Progenitor cell of endocrine pancreas (in vitro differentiated cells): ENCODE results near the gene RPE. TPM values are rescaled to one million over a fixed set of nuclear protein-coding genes. Genes with fewer than 3 reads are reported as not detected.

Experiments
- DNase-seq: peaks from one replicate; pipeline ENCODE4 v3.0.0; 2021; ENCODE audit warnings: low spot score; ENCODE audit not compliant: unreplicated experiment
- H3K27ac Mint-ChIP-seq: 2 replicates; pipeline ENCODE4 v1.8.0; 2021; ENCODE audit warnings: mild to moderate bottlenecking, moderate library complexity, mixed read lengths
- H3K27me3 Mint-ChIP-seq: 2 replicates; pipeline ENCODE4 v1.8.0; 2021; ENCODE audit warnings: mixed read lengths
- H3K36me3 Mint-ChIP-seq: 2 replicates; pipeline ENCODE4 v1.8.0; 2022; ENCODE audit warnings: mixed read lengths; ENCODE audit not compliant: insufficient read depth
- H3K4me1 Mint-ChIP-seq: 2 replicates; pipeline ENCODE4 v1.8.0; 2021; ENCODE audit warnings: low read depth, mixed read lengths
- H3K4me3 Mint-ChIP-seq: 2 replicates; pipeline ENCODE4 v1.8.0; 2021; ENCODE audit warnings: low read depth, mild to moderate bottlenecking, moderate library complexity, mixed read lengths
- H3K9me3 Mint-ChIP-seq: 2 replicates; pipeline ENCODE4 v1.8.0; 2021; ENCODE audit warnings: low read depth, mixed read lengths
- CTCF ChIP-seq: fragments of 200-600 bp; sonication (generic); IDR thresholded peaks from one replicate; pipeline ENCODE4 v1.5.0; 2021; ENCODE audit warnings: antibody characterized with exemption, mild to moderate bottlenecking; ENCODE audit not compliant: unreplicated experiment
- total RNA-seq: library from RNA; stranded (reverse); gene quantifications from 2 replicates; pipeline ENCODE4 v1.2.1, GENCODE V29; 2021

Gene RPE
- total RNA-seq, 1 donor from 2014 or later: 46.2 TPM

GRCh38 chr2:210009126-210009525 lies 6.7 kb downstream of the RPE start:
- peaks cover 16% of the 10 kb centered on the region for H3K36me3 Mint-ChIP-seq
- H3K27me3 Mint-ChIP-seq: no peaks in the 10 kb centered on the region
- no peak for DNase-seq
- H3K27ac Mint-ChIP-seq: no peak overlapping the region
- TF ChIP-seq CTCF: no peak
- no peaks in the 10 kb centered on the region for H3K9me3 Mint-ChIP-seq
- H3K4me3 Mint-ChIP-seq: no peak overlapping the region
- peaks cover 6% of the 10 kb centered on the region for H3K4me1 Mint-ChIP-seq

GRCh38 chr2:210009896-210010295 lies 7.5 kb downstream of the RPE start:
- DNase-seq: no peak
- Mint-ChIP-seq H3K4me3 (no peak overlapping the region), H3K9me3 (no peaks in the 10 kb centered on the region), H3K4me1 (peaks cover 2% of the 10 kb centered on the region), H3K27me3 (no peaks in the 10 kb centered on the region), H3K36me3 (peaks cover 18% of the 10 kb centered on the region), H3K27ac (no peak overlapping the region)
- TF ChIP-seq CTCF: no peak

DNA sequence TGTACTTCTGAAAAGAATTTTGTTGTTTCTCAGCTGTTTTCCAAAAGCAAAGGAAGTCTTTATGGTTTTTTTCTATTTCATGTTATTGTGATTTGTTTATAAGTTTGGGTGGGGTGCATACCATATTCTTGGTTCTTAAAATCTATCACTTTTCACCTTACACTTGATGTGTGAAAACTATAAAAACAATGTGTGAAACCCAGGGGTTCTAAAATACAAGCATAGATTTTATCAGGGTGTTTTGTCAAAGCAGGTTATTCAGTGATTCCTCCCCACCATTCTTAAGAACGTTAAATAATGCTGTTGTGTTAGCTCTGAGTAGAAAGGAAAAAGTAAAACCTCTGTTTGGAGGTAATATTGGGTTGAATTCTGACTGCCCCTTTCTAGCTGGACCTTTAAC lies 17.7 kb downstream of the RPE start:
- TF ChIP-seq CTCF: no peak
- Mint-ChIP-seq H3K4me1 (no peaks in the 10 kb centered on the region), H3K36me3 (peaks cover 13% of the 10 kb centered on the region), H3K9me3 (no peaks in the 10 kb centered on the region), H3K27me3 (no peaks in the 10 kb centered on the region), H3K27ac (no peak overlapping the region), H3K4me3 (no peak overlapping the region)
- no peak for DNase-seq

DNA sequence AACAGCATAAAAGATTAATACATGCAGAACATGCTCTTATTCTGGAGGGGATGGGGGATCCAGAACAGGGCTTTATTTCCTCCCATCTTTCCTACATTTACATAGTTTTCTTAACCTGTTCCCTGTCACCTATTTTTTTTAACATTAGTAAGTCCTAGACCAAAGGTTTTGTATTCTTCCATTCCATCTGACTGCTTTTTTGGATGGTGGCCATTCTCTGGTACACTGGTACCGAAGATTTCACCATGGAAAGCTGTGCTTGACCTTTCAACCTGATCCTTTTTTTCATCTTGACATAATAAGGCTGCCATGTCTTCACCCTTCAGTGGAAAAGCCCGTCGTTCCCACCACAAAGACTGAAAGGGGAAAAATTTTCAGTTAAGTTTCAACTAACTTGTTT lies 20.4 kb downstream of the RPE start:
- Mint-ChIP-seq H3K27ac (no peak overlapping the region), H3K27me3 (no peaks in the 10 kb centered on the region), H3K4me1 (no peaks in the 10 kb centered on the region), H3K9me3 (no peaks in the 10 kb centered on the region), H3K36me3 (peaks cover 20% of the 10 kb centered on the region), H3K4me3 (no peak overlapping the region)
- no peak for TF ChIP-seq CTCF
- no peak for DNase-seq

DNA sequence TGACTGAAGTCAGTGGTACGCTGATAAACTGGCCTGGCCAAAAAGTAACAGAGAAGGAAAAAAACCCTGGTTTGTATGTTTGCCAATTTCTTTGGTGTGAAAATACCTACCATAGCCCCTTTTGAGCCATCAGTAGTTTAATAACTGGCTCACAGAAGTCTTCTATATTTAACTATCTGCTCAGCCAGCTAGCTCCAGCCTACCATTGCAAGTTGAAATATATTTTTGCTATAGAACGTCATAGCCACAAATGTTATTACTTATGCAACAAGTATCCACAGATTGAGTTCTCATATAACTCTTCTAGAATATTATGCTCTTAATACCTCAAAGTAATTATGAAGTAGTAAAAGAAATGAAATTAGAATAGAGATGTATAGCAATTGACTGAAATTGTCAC lies 25.2 kb downstream of the RPE start:
- H3K4me3 Mint-ChIP-seq: no peak overlapping the region
- no peaks in the 10 kb centered on the region for H3K9me3 Mint-ChIP-seq
- no peak for TF ChIP-seq CTCF
- H3K4me1 Mint-ChIP-seq: peaks cover 4% of the 10 kb centered on the region
- H3K27ac Mint-ChIP-seq: no peak overlapping the region
- no peak for DNase-seq
- H3K27me3 Mint-ChIP-seq: no peaks in the 10 kb centered on the region
- H3K36me3 Mint-ChIP-seq: peaks cover 20% of the 10 kb centered on the region
